Measurements from ENCODE around the gene GGACT.

- TF ChIP-seq ZBTB7A (tag by site-specific recombination; IDR thresholded peaks at IDR 0.05; ENCODE audit: low read depth) (no peak), ATF2 (tag by site-specific recombination; IDR thresholded peaks at IDR 0.05; ENCODE audit: low read depth) (no peak), ZNF175 (tag by site-specific recombination; IDR thresholded peaks at IDR 0.05) (no peak), CTCF (tag by site-specific recombination; IDR thresholded peaks at IDR 0.05) (no peak), ZNF202 (tag by site-specific recombination; IDR thresholded peaks at IDR 0.05; ENCODE audit: borderline replicate concordance) (no peak), ZNF132 (tag by site-specific recombination; IDR thresholded peaks at IDR 0.05; ENCODE audit: borderline replicate concordance) (no peak), ZNF391 (tag by site-specific recombination; IDR thresholded peaks at IDR 0.05; ENCODE audit: borderline replicate concordance, low read depth) (no peak), TSHZ1 (tag by site-specific recombination; IDR thresholded peaks at IDR 0.05; ENCODE audit: borderline replicate concordance) (no peak)
Measured at GRCh38 chr13:100515410-100515800, 73.2 kb downstream of the GGACT start.
